Activated CD4-positive, alpha-beta T cell treated with anti-CD3 and anti-CD28 coated beads, Interleukin-2, amount 50 U/mL, for 4 hours (primary cell): ENCODE results near the gene TMIGD3.

Experiments
- DNase-seq, 2 experiments: peaks; one replicate each; pipeline ENCODE4 v3.0.0-alpha.2; 2020

The TMIGD3 gene

GRCh38 chr1:111474106-111474505 lies 29.3 kb downstream of the TMIGD3 start:
- DNase-seq: no peak

- no peak for DNase-seq
Measured at GRCh38 chr1:111471538-111471937, 31.9 kb downstream of the TMIGD3 start.

GRCh38 chr1:111471012-111471411 lies 32.4 kb downstream of the TMIGD3 start:
- DNase-seq: peak; percentile 49 to 54

- DNase-seq: no peak
Measured at GRCh38 chr1:111470596-111470995, 32.8 kb downstream of the TMIGD3 start.

- no peak for DNase-seq
Measured at GRCh38 chr1:111469539-111469938, 33.9 kb downstream of the TMIGD3 start.

GRCh38 chr1:111468717-111469100 lies 34.7 kb downstream of the TMIGD3 start:
- DNase-seq: no peak

GRCh38 chr1:111467865-111468716 lies 35.3 kb downstream of the TMIGD3 start:
- no peak for DNase-seq

GRCh38 chr1:111466480-111466879 lies 37.0 kb downstream of the TMIGD3 start:
- no peak for DNase-seq

GRCh38 chr1:111465754-111466153 lies 37.7 kb downstream of the TMIGD3 start:
- DNase-seq: no peak

GRCh38 chr1:111463029-111463683 lies 40.3 kb downstream of the TMIGD3 start:
- DNase-seq: no peak

- no peak for DNase-seq
Measured at GRCh38 chr1:111462370-111463028, 40.9 kb downstream of the TMIGD3 start.

- no peak for DNase-seq
Measured at GRCh38 chr1:111461765-111462164, 41.7 kb downstream of the TMIGD3 start.

GRCh38 chr1:111455642-111456031 lies 47.8 kb downstream of the TMIGD3 start:
- no peak for DNase-seq

- DNase-seq: no peak
Measured at GRCh38 chr1:111454859-111455641, 48.4 kb downstream of the TMIGD3 start.

- DNase-seq: no peak
Measured at GRCh38 chr1:111453706-111454105, 49.7 kb downstream of the TMIGD3 start.

- DNase-seq: no peak
Measured at GRCh38 chr1:111452581-111452980, 50.9 kb downstream of the TMIGD3 start.

- DNase-seq: no peak
Measured at GRCh38 chr1:111450185-111450584, 53.2 kb downstream of the TMIGD3 start.

- no peak for DNase-seq
Measured at GRCh38 chr1:111449703-111450017, 53.8 kb downstream of the TMIGD3 start.

GRCh38 chr1:111448918-111449702 lies 54.3 kb downstream of the TMIGD3 start, which contains the start of the genes ATP5PB and WDR77:
Gene ATP5PB, plus strand, starts transcription at chr1:111449464. Its CDS starts 78 bp downstream, at chr1:111449542.
Gene WDR77, minus strand, starts transcription at chr1:111449256. Its CDS starts 87 bp downstream, at chr1:111449169.
- peak; percentile 77 to 82 for DNase-seq

- peak; percentile 21 to 31 for DNase-seq
Measured at GRCh38 chr1:111448482-111448917, 54.9 kb downstream of the TMIGD3 start.

GRCh38 chr1:111446967-111447892 lies 56.2 kb downstream of the TMIGD3 start:
- DNase-seq: no peak
